DND-41 (cell line): ENCODE data around the gene EMX2.
"Not testable (repeated sequence)": the region's sequence is repeated elsewhere in the genome, so short reads cannot be mapped to it uniquely, and the experiment has no call there.

Experiments used
- ATAC-seq: fragments of 200-7000 bp; cut with Tn5 transposase; 3 replicates; pipeline ENCODE4 v1.9.1; 2021; ENCODE audit warnings: low read depth; ENCODE audit not compliant: insufficient read depth
- DNase-seq: peaks from one replicate; pipeline ENCODE4 v3.0.0-alpha.2; 2020
- H2AFZ ChIP-seq: 2 replicates; pipeline ENCODE4 v1.6.0; 2012; ENCODE audit warnings: low read depth, low read length
- H3K27ac ChIP-seq: 2 replicates; pipeline ENCODE4 v1.5.1; 2012; ENCODE audit warnings: low read length, inconsistent platforms
- H3K27me3 ChIP-seq: fragments of 200-600 bp; sonication (generic); 2 replicates; pipeline ENCODE4 v1.6.0; 2012; ENCODE audit warnings: low read length, mild to moderate bottlenecking, inconsistent platforms; ENCODE audit not compliant: insufficient read depth, poor library complexity
- H3K36me3 ChIP-seq: 2 replicates; pipeline ENCODE4 v1.5.1; 2012; ENCODE audit warnings: low read length, inconsistent platforms; ENCODE audit not compliant: insufficient read depth
- H3K4me1 ChIP-seq: 2 replicates; pipeline ENCODE4 v1.5.1; 2012; ENCODE audit warnings: mild to moderate bottlenecking, low read length; ENCODE audit not compliant: insufficient read depth
- H3K4me2 ChIP-seq: 2 replicates; pipeline ENCODE4 v1.6.0; 2012; ENCODE audit warnings: mild to moderate bottlenecking, moderate library complexity, low read length, inconsistent platforms; ENCODE audit not compliant: insufficient read depth
- H3K4me3 ChIP-seq, 2 experiments: fragments of 200-600 bp in 1 of 2; shearing (Covaris generic) in 1 of 2; 2 replicates each; pipeline ENCODE4 v1.5.1; 2012 to 2016; ENCODE audit warnings: inconsistent platforms in 2 of 2, low read length in 2 of 2, mild to moderate bottlenecking in 2 of 2, low read depth in 1 of 2, moderate library complexity in 1 of 2
- H3K79me2 ChIP-seq: 2 replicates; pipeline ENCODE4 v1.6.0; 2012; ENCODE audit warnings: low read length, inconsistent platforms; ENCODE audit not compliant: insufficient read depth
- H3K9ac ChIP-seq: 2 replicates; pipeline ENCODE4 v1.6.0; 2012; ENCODE audit warnings: low read depth, mild to moderate bottlenecking, inconsistent platforms, low read length, moderate library complexity
- H3K9me3 ChIP-seq: 2 replicates; pipeline ENCODE4 v1.5.1; 2012; ENCODE audit warnings: low read length, moderate library complexity, mild to moderate bottlenecking, inconsistent platforms; ENCODE audit not compliant: insufficient read depth, severe bottlenecking
- H4K20me1 ChIP-seq: 2 replicates; pipeline ENCODE4 v1.6.0; 2012; ENCODE audit warnings: low read length; ENCODE audit not compliant: insufficient read depth
- CTCF ChIP-seq: IDR thresholded peaks from 2 replicates; pipeline ENCODE4 v1.5.1; 2012; ENCODE audit warnings: borderline replicate concordance, low read length, moderate library complexity, mild to moderate bottlenecking; ENCODE audit not compliant: poor library complexity, severe bottlenecking; ENCODE audit errors: extremely low read depth
- EZH2 ChIP-seq: IDR thresholded peaks from 3 replicates; pipeline ENCODE4 v1.6.1; 2012; ENCODE audit warnings: borderline replicate concordance, low read depth, mild to moderate bottlenecking, moderate library complexity, low read length, inconsistent platforms; ENCODE audit not compliant: severe bottlenecking

EMX2 gene

GRCh38 chr10:117504562-117504961 lies 38.0 kb upstream of the EMX2 start:
- H4K20me1 ChIP-seq: no peaks in the 10 kb centered on the region
- no peak overlapping the region for H3K4me2 ChIP-seq
- no peak overlapping the region for H3K9ac ChIP-seq
- no peak for DNase-seq
- H3K27me3 ChIP-seq: peaks cover 11% of the 10 kb centered on the region
- no peak overlapping the region for H3K27ac ChIP-seq
- H2AFZ ChIP-seq: no peak overlapping the region
- no peak for ATAC-seq
- TF ChIP-seq CTCF (no peak), EZH2 (no peak)
- H3K4me3 ChIP-seq: no peak overlapping the region
- no peaks in the 10 kb centered on the region for H3K79me2 ChIP-seq
- no peaks in the 10 kb centered on the region for H3K9me3 ChIP-seq
- no peaks in the 10 kb centered on the region for H3K36me3 ChIP-seq
- no peaks in the 10 kb centered on the region for H3K4me1 ChIP-seq

- not testable (repeated sequence) for H3K4me2 ChIP-seq, H3K9ac ChIP-seq, DNase-seq, H3K9me3 ChIP-seq, H3K36me3 ChIP-seq, H3K27ac ChIP-seq, H3K79me2 ChIP-seq, H4K20me1 ChIP-seq, ATAC-seq, H3K4me3 ChIP-seq, H2AFZ ChIP-seq, H3K4me1 ChIP-seq
- H3K27me3 ChIP-seq: peaks cover 13% of the 10 kb centered on the region
Observed at GRCh38 chr10:117507081-117507480, 35.5 kb upstream of the EMX2 start.

- Histone ChIP-seq H3K4me3 (no peak overlapping the region), H3K27me3 (peaks cover 13% of the 10 kb centered on the region), H3K36me3 (no peaks in the 10 kb centered on the region), H3K4me2 (no peak overlapping the region), H2AFZ (no peak overlapping the region), H3K9me3 (no peaks in the 10 kb centered on the region), H3K9ac (no peak overlapping the region), H4K20me1 (no peaks in the 10 kb centered on the region), H3K79me2 (no peaks in the 10 kb centered on the region), H3K27ac (no peak overlapping the region), H3K4me1 (no peaks in the 10 kb centered on the region)
- no peak for DNase-seq
- no peak for ATAC-seq
- TF ChIP-seq CTCF (no peak), EZH2 (no peak)
Observed at GRCh38 chr10:117509573-117509972, 33.0 kb upstream of the EMX2 start.

- Histone ChIP-seq H3K4me3 (no peak overlapping the region), H4K20me1 (no peaks in the 10 kb centered on the region), H3K79me2 (no peaks in the 10 kb centered on the region), H3K36me3 (no peaks in the 10 kb centered on the region), H3K27me3 (peaks cover 6% of the 10 kb centered on the region), H2AFZ (no peak overlapping the region), H3K4me1 (no peaks in the 10 kb centered on the region), H3K4me2 (no peak overlapping the region), H3K9me3 (no peaks in the 10 kb centered on the region), H3K27ac (no peak overlapping the region), H3K9ac (no peak overlapping the region)
- ATAC-seq (no peak), DNase-seq (no peak)
- no peak for TF ChIP-seq EZH2
- no peak for TF ChIP-seq CTCF
Observed at GRCh38 chr10:117511601-117512390, 30.8 kb upstream of the EMX2 start.
